NCI-H146 (cell line): ENCODE results near the gene VIPAS39.

Experiments used
- DNase-seq: peaks from one replicate; lab custom pipeline; 2025; lab: John Stamatoyannopoulos, UW

VIPAS39 gene

DNA sequence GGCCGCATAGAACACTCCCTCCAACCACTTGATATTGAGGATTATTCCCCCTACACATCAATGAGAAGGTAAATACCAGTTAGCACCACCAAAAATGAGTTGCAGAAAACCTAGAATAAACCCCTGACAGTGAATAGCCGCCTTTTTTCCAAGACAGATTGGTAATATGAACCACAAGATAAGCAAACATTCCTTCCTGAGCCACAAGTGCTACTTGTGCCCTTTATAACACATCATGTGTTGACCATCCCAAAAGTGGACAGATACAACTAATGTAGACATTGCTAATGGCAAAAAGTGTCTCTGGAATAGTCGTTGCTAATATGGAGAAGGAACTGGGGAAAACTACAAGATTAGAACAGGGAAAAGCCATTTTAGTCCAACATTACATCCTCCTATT lies 51.3 kb downstream of the VIPAS39 start:
- no peak for DNase-seq

DNA sequence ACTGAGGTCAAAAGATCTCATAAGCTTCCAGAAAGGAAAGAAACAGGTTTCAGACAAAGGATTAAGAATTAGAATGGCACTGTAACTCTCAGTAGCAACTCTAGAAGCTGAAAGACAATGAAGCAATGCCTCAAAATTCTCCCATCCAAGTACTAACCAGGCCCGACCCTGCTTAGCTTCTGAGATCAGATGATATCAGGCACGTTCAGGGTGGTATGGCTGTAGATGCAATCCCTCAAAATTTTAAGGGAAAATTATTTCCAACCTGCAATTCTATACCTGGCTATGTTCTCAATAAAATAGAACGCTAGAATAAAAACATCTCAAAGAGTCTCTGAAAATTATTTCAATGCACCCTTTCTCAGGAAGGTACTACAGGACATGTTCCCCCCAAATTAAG lies 53.6 kb downstream of the VIPAS39 start:
- DNase-seq: no peak

- no peak for DNase-seq
Observed at GRCh38 chr14:77400216-77400615, 57.2 kb downstream of the VIPAS39 start.

DNA sequence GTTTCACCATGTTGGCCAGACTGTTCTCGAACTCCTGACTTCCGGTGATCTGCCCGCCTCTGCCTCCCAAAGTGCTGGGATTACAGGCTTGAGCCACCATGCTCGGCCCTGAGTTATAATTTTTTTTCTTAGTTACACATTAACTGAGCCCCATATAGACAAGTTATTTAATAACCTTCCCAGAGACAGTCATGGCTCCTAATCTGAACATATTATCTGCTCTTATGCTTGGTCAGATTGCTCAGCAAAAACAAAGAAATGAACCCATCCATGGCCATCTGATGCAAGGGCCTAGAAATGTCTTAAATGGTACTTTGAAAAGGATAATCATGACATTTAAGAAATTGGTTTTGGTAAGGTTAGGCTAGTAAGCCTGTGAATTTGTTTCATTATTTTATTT lies 67.2 kb downstream of the VIPAS39 start:
- DNase-seq: no peak

- no peak for DNase-seq
Observed at GRCh38 chr14:77378701-77379100, 78.7 kb downstream of the VIPAS39 start.

DNA sequence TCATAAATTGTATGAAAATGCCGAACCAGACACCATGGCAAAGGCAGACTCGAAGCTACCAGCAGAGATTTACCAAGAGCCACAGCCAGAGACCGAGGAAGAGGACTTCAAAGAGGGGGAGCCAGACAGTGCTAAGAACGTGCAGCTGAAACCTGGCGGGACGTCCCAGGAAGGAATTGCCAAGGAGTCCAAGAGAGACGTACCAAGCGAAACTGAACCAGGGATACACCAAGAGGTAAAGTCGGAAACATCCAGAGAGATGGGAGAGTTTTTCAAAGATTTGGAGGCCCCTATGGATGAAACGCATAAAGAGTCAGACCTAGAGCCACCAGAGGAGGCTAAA lies 79.9 kb downstream of the VIPAS39 start:
- no peak for DNase-seq

- peak; percentile 76 for DNase-seq
Observed at GRCh38 chr14:77376771-77377501, 80.5 kb downstream of the VIPAS39 start, which contains the start of the genes SAMD15 and TMED8. Gene SAMD15 (plus strand): TSS chr14:77377379. CDS start chr14:77377419, 40 bp downstream. Gene TMED8 (minus strand): TSS chr14:77377094. CDS start chr14:77377053, 41 bp downstream.
